NCI-H1417 treated with DMSO at 0.1 percent for 48 hours (cell line): ENCODE results near the gene BRSK1.
"Not testable (repeated sequence)": the region's sequence is repeated elsewhere in the genome, so short reads cannot be mapped to it uniquely, and the experiment has no call there.

Experiments used
- DNase-seq: peaks from one replicate; lab custom pipeline; 2025; lab: John Stamatoyannopoulos, UW

The BRSK1 gene

DNA sequence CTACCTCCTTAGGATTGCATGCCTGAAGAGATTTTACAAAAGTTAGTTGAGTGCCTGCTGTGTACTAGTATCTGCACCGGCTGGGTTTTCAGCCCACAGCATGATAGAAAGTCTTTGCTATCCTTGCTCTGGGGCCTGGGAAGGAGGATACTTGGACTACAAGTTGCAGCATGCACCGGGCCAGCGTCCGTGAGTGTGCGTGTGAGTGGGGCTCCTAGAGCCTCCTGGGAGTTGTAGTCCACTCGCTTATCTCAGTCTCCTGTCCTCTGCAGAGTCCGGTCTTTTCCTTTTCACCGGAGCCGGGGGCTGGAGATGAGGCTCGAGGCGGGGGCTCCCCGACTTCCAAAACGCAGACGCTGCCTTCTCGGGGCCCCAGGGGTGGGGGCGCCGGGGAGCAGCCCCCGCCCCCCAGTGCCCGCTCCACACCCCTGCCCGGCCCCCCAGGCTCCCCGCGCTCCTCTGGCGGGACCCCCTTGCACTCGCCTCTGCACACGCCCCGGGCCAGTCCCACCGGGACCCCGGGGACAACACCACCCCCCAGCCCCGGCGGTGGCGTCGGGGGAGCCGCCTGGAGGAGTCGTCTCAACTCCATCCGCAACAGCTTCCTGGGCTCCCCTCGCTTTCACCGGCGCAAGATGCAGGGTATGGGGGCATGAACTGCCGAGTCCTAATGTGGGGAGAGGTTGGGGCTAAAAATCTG lies 20.6 kb downstream of the BRSK1 start:
- DNase-seq: no peak

DNA sequence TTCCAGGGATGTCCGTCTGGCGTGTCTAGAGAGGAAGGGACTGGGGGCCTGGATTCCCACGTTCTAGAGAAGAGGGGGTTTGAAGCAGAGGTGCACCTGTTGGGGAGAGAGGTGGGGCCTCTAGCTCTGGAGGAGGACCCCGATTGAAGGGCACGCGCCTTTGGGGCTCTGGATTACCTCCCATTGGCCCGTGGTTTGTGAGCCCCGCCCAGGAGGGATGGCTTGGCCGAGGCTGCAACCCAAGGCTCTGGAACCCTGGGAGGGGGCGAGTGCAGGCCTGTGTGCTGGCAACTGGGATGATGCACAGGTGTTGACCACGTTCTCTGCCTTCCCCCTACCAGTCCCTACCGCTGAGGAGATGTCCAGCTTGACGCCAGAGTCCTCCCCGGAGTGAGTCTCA lies 21.2 kb downstream of the BRSK1 start:
- no peak for DNase-seq

DNA sequence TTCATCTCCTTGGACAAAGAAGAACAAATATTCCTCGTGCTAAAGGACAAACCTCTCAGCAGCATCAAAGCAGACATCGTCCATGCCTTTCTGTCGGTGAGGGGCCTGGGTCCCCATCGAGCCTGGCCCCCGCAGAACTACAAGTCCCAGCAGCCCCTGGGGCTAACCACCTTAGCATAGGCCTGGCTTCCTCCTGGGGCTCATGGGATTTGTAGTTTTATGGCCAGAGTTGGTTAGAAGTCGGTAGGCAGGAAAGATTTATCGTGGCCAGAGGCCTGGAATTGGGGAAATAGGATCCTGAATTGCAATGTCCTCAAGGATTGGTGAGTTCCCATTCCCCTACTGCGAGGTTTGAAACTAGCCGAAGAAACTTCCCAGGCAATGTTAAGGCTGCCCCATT lies 21.7 kb downstream of the BRSK1 start:
- no peak for DNase-seq

DNA sequence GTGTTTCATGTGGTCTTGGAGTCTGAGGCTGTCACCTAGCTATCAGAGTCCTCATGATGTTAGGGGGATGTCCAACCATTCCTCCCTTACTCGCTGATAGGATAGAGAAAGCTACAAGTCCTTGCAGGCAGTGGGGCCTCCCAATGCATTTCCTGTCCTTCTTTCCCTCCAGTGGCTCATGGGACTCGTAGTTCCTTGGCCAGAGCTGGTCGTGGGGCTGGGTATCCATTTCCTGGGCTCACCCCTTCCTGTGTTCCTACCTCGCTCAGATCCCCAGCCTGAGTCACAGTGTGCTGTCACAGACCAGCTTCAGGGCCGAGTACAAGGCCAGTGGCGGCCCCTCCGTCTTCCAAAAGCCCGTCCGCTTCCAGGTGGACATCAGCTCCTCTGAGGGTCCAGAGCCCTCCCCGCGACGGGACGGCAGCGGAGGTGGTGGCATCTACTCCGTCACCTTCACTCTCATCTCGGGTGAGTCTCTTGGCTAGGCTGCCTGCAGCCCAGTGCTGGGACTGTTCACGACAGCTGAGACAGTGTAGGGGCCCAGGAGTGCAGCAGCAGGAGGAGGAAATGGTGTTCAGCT lies 22.3 kb downstream of the BRSK1 start:
- no peak for DNase-seq

DNA sequence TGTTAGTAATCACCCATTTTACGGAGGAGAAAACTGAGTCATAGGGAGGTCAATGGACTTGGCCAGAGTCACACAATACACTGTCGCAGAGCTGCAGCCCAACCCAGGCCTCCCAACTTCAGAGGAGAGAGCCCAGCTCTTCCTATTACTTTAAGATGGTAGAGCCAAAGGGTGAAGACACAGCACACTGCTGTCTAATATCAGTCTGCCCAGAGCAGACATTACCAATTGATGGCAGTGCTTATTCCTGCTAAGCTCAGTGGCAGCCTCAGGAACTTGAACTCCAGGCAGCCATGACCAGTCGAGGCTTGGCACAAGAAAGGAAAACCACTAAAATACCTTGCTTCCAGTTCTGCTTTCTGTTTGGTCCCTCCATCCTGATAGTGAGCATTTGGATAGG lies 22.9 kb downstream of the BRSK1 start:
- DNase-seq: no peak

DNA sequence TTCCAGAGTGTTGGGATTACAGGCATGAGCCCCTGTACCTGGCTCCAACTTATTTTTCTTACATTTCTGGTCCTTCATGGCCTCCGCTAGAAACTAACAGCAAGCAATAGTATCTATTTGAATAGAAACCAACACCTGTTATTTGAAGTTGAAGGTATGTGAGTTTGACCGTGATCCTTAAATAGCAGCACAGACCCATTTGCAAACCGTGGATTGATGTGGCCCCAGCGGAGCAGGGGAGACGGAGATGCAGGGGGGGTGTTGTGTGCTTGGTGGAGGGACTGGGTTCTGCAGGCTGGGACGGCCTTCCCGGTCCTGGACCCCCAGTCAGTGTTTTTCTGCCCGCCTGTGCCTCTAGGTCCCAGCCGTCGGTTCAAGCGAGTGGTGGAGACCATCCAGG lies 24.5 kb downstream of the BRSK1 start:
- DNase-seq: no peak

DNA sequence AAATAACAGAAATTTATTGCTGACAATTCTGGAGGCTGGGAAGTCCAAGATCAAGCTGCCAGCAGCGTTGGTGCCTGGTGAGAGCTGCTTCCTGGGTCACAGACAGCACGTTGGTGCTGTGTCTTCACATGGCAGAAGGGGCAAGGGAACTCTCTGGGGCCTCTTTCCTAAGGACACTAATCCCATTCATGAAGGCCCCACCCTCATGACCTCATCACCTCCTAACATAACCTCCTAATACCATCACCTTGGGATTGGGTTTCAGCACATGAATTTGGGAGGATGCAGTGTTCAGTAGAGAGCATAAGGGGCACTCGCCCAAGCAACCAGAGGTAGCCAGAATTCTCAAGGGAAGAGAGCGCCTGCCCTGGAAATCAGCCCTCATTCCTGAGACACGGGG lies 25.7 kb downstream of the BRSK1 start:
- DNase-seq: no peak

DNA sequence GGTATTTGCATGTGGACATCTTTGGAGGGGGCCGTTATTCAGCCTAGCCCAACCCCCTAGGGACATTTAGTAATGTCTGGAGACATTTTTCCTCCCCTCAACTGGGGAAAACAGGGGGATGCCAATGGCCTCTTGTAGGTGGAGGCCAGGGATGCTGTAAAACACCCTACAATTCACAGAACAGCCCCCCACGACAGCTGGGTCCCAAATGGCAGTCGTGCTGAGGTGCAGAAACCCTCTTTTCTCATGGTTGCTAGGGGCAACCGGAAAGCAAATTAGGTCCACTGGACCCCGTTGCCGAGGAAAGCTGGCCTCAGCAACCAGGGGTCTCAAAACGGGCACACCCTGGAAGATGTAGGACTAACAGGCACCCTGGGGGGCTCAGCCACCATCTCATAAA lies 26.7 kb downstream of the BRSK1 start:
- no peak for DNase-seq

DNA sequence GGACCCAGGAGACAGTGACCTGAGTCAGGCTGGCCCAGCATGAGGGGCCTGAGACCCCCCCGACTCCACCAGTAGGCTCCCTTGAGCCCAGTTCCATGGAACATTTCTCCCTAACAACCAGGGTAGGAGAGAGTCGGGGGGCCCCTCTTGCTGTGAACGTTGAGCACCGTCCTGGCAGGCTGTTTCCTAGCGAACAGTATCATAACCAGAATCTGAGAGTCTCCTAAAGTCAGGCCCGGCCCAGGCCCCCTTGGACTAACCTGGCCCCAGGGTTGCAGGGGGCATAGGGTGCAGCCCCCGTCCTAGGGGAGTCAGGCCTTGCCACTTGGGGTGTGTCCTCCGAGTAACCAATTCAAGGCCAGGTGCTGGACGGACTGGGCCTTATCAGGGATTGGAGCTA lies 27.6 kb downstream of the BRSK1 start:
- no peak for DNase-seq

DNA sequence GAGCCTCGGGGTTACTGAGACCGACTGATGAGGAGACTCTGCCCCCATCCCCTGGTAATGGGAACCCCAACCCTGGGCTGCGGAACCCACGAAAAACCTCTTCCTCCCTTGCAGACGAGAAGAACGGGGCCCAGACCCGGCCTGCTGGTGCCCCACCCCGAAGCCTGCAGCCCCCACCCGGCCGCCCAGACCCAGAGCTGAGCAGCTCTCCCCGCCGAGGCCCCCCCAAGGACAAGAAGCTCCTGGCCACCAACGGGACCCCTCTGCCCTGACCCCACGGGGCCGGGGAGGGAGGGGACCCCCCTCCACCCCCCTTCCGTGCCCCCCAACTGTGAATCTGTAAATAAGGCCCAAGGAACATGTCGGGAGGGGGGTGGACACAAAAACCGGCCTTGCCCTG lies 28.0 kb downstream of the BRSK1 start:
- no peak for DNase-seq

DNA sequence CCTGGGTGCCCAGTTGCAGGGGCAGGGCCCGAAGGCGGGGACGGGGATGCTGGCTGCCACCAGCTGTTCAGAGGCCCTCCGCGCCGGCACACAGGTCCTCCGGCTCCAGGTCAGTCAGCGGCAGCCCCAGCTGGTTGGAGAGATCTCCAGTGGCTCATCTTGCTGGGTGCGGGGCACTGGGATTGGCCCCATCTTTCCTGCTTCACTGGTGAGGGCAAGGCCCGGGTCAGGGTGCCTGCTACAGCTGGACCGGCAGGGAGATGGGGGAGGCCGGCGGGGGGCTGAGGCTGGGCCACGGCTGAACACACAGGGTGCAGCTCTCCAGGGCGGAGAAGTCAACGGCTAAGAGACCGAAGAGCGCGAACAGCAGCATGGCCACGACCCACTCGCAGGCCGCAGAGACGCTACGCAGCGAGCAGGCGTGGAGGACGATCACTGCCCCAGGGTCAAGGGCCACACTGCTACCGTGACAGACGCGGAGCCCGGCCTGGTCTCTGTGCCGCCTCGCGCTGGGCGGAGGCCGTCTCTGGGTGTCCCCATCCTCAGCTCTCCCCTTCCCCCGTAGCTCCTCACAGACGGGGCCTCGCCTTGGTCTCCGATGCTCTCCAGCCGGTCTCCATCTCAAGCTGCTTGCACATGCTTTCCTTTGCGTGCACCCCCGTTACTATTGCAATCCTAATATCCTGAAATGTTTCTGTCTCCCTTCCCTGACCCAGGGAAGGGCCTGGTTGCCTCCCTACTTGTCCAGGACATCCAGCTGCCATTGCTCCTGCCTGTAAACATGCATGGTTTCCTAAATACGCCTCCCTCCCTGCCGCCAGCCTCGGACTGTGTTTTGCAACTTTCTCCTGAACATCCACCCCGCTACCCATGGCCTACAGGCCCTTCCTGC lies 29.1 kb downstream of the BRSK1 start:
- DNase-seq: no peak

DNA sequence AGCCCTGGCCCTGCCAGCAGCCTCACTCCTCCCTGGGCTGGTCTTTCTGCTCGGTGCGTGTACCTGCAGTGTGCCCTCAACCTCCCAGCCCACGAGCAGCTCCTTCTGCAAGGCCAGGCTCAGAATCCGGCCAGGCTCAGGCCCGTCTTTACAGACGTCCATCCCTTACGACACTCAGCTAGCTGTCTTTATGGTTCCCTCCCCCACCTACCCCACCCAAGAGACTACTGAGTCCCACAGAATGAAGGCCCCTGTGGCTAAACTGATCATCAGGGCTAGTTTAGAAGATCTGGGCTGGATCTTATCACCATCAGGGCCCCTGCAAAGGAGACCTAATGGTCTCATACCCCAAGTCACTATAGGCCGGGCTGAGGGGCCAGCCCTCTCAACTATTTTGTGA lies 30.6 kb downstream of the BRSK1 start:
- DNase-seq: no peak

DNA sequence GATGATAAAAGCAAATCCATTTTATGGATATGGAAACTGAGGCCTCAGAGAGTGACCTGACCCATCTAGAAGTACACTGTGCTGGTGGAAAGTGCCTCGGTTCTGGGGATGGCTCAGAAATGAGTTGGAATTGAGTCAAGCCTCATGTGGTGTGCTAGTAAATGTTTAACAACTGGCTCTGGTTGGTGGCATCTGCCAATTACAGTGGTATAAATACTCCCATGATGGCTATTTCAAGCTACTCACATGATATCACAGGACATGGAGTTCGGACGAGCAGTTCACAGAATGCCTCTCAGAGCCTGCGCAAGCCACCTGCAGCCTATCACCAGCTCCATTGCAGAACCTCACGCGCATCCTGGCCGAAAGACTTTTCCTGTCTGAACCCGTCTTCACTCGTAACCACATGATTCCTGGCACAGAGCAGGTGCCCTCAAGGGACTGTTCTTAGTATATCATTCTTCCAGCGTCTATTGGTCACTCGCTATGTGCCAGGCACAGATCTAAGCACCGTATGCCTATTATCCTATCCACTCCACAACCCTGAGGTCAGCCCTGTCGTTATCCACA lies 32.2 kb downstream of the BRSK1 start:
- no peak for DNase-seq

DNA sequence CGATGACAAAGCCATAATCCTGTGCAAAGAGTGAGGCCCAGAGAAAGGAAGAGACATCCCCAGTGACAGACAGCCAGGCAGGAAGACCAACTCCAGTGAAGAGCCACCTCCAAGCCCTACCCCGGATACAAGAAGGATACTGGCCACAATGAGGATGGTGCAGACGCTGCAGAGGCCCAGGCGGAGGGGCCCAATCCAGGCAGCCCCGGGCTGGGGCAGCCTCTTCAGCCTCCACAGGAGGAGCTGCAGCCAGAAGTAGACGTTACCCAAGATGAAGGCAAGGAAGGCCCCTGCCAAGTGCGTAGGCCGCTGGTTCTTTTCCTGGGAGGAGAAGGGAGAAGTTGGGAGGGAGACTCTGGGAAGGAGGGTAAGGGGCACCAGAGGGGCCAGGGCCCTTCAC lies 32.8 kb downstream of the BRSK1 start:
- DNase-seq: no peak

DNA sequence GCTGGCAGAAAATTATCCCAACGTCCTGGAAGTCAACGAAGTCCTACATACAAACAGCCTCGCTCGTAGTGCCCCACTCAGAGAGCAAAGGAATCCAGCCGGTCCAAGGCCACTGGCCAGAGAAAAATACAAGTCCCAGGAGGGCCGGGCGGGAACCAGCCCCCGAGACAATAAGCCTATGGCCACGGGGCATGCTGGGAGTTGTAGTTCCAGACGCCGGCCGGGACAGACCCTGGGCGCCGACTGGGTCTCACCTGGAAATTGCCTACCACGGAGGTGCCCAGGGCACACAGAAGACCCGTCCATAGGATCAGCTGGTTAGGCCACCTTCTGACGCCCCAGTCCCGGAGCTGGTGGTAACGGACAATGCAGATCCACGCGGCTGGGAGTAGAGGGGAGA lies 36.0 kb downstream of the BRSK1 start:
- DNase-seq: no peak

DNA sequence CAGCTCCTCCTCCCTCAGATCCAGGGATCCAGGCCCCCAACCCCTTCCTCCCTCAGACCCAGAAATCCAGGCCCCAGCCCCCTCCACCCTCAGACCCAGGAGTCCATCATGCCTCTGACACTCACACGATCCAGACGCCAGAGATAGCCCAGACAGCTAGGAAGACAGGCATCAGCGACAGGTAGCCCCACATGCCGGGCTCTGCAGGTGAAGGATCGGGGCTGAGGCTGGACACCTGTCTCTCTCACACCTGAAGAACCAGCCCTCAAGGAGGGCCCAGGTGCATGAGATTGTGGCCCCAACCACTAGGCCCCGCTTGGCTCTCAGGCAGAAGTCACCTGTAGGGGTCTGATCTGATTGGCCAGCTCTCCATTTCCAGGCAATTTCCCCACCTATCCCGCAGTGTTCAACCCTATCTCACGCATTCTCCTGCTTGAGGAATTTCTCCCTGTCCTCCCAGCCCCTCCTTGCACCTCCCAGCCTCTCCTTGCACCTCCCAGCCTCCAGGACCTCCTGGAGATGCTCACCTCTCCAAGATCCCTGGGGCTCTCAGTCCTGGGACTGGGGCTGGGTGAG lies 37.1 kb downstream of the BRSK1 start:
- no peak for DNase-seq

DNA sequence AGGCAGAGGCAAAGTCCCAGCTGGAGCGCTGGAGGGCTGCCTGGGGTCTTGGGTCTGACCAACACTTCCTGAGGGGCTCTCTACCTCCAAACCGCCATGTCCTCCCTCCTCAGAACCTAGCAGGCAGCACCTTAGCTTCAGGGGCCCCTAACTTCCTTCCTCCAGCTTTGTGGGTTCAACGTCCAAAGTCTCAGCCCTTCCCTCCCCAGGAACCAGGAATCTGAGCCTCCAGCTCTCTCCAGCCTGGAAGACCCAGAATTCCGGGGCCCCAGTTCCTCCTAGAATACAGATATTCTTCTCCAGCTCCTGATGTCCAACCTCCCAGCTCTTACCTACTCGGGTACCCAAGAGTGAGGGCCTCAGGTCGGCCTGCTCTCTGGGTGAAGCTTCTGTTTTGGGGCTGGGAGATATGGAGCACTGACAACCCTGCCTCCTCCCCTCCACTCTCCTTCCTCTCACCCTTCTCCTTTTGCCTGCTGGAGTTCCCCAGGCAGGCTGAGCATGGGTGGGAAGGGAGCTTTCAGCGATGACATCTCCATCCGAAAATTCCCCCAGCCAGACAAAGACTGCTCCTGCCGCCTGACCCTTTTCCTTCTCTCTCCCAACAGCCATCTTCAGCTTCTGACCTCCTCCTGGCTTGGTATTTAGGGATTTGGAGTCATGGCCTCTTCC lies 37.8 kb downstream of the BRSK1 start:
- DNase-seq: no peak

DNA sequence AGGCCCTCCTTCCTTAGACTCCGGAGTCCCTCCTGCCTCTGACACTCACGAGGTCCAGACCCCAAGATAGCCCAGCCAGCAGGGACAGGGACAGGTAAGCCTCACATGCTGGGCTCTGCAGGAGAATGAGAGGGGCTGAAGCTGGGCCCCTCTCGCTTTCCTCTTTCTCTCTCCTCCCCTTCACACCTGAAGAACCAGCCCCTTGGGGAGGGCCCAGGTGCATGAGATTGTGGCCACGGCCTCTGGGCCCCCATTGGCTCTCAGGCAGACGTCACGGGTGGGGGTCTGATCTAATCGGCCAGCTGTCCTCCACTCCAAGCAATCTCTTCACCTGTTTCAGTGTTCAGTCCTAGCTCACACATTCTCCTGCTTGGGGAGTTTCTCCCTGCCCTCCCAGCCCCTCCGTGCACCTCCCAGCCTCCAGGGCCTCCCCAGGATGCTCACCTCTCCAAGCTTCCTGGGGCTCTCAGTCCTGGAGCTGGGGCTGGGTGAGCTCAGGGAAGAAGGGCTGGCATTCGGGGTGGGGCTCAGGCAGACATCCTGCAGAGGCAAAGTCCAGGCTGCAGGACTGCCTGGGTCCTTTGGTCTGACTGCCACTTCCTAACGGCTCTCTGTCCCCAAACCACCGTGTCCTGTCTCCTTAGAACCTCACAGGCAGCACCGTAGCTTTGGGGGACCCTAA lies 38.5 kb downstream of the BRSK1 start:
- DNase-seq: no peak

DNA sequence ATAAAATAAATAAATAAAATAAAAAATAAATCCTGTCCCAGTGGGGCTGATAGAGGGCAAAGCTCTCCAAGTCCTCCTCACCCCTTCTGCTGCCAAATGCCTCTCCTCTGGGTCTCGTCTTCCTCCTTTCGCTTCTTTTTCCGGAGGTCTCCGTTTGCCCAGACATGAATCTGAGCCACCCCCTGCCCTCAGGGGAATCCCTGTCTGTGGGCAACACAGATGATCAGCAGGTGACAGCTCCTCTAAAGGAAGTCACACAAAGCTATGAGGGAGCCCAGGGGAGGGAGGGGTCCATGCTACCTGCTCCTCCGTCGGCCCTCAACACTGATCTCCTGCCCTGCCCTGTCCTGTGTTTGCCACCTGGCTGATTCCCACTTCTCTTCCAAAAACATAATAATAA lies 40.9 kb downstream of the BRSK1 start:
- DNase-seq: no peak

DNA sequence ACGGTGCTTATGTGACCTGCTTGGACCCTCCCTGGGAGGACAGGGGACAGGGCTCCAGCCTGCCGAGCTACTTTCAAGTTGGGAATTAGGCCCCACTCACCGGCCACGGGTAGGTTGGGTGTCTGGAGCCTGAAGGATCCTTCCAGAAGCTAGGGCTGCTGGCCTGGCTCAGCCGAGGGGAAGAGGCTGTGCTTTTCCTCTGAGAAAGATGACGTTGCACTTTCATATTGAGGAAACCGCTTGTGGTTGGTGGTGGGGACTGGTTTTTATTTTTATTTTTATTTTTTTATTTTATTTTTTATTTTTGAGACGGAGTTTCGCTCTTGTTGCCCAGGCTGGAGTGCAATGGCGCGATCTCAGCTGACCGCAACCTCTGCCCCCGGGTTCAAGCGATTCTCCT lies 41.4 kb downstream of the BRSK1 start, which contains the start of gene TMEM150B:
TMEM150B (minus strand) TSS at position 170 of the 400 bp plus-strand sequence. CDS start 4,305 bp downstream, outside the sequence.
- no peak for DNase-seq

DNA sequence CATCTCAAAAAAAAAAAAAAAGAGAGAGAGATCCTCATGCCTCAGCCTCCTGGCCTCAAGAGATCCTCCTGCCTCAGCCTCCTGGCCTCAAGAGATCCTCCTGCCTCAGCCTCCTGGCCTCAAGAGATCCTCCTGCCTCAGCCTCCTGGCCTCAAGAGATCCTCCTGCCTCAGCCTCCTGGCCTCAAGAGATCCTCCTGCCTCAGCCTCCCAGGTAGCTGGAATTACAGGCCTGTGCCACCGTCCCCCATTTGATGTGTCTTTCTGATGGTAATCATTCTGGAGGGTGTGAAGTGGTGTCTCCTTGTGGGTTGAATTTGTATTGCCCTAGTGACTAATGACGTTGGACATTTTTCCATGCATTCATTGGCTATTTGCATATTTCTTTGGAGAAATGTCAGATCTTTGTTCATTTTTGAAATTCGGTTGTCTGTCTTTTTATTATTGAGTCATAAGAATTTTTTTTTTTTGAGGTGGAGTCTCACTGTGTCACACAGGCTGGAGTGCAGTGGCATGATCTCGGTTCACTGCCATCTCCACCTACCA lies 45.0 kb downstream of the BRSK1 start:
- DNase-seq: not testable (repeated sequence)
